Activated CD8-positive, alpha-beta T cell treated with anti-CD3 and anti-CD28 coated beads for 36 hours (primary cell): ENCODE measurements around the gene GPR68. TPM values are rescaled to one million over a fixed set of nuclear protein-coding genes. Genes with fewer than 3 reads are reported as not detected.

Experiments used
- ATAC-seq: fragments of 200-7000 bp; cut with Tn5 transposase; one replicate; pipeline ENCODE4 v1.10.0; 2021; ENCODE audit warnings: mild to moderate bottlenecking, moderate library complexity
- CTCF ChIA-PET: fragments of 350-600 bp; sonication (Branson Sonifier 250); formaldehyde crosslinking; loops from one replicate; lab custom pipeline; 2021; ENCODE audit warnings: antibody characterized with exemption; lab: Charles Lee
- POLR2A ChIA-PET: fragments of 350-600 bp; sonication (Branson Sonifier 250); formaldehyde crosslinking; loops from one replicate; lab custom pipeline; 2021; ENCODE audit warnings: antibody characterized with exemption; lab: Charles Lee
- DNase-seq: peaks from one replicate; pipeline ENCODE4 v3.0.0-alpha.2; 2020
- H3K27ac Mint-ChIP-seq: one replicate; pipeline ENCODE4 v1.8.0; 2021; ENCODE audit warnings: mild to moderate bottlenecking, mixed read lengths
- H3K27me3 Mint-ChIP-seq: one replicate; pipeline ENCODE4 v1.8.0; 2021; ENCODE audit warnings: mixed read lengths
- H3K36me3 Mint-ChIP-seq: one replicate; pipeline ENCODE4 v1.8.0; 2021; ENCODE audit warnings: low read depth, mixed read lengths
- H3K4me1 Mint-ChIP-seq: one replicate; pipeline ENCODE4 v1.8.0; 2021; ENCODE audit warnings: low read depth, mixed read lengths
- H3K4me3 Mint-ChIP-seq: one replicate; pipeline ENCODE4 v1.8.0; 2021; ENCODE audit warnings: mild to moderate bottlenecking, moderate library complexity, mixed read lengths
- H3K9me3 Mint-ChIP-seq: one replicate; pipeline ENCODE4 v1.8.0; 2021; ENCODE audit warnings: mixed read lengths
- CTCF ChIP-seq: fragments of 200-600 bp; IDR thresholded peaks from one replicate; pipeline ENCODE4 v1.8.0; 2022; ENCODE audit warnings: antibody characterized with exemption, mild to moderate bottlenecking
- intact Hi-C: fragments of 100-400 bp; cut with micrococcal nuclease; formaldehyde crosslinking; loops from one replicate; pipeline ENCODE4 v1.10.0; 2022
- total RNA-seq, 2 experiments: library from RNA; stranded (reverse); gene quantifications; one replicate each; pipeline ENCODE4 v1.2.3, GENCODE V29; 2021

Gene GPR68
- total RNA-seq, 2 experiments from 2014 or later, result 11.9 to 14.0 TPM

DNA sequence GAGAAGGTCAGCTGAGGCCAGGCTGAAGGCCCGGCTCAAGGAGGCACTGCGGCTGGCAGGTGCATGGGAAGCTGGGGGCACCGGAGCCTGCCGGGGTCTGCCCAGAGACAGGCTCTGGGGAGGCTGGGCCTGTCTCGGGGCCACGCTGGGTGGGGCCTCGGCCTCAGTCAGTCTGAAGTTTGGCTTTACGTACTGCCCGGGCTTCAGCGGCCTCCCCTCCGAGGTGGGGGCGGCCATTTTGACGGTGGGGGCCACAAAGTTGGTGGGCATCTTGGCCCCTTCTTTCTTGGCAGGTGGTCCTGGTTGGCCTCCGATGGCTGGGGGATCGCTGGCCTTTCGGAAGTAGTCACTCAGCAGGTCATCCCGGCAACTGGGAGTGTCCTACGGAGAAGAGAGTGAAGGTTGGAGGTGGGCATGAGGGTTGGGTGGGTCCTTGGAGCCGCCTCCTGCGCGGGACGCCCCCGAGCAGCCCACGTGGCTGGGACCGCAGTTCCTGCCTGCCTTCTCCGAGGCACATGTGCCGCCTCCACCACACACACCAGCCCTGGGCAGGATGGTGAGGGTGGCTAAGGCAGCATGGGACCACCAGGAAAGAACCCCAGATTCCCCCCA lies 28.9 kb upstream of the GPR68 start:
- intact Hi-C loops, result no loop called here
- no peak for TF ChIP-seq CTCF
- ChIA-PET POLR2A (no interaction called here), CTCF (interaction anchor here (1.7 to 4.3 kb wide), 2 partner anchors 14 to 97 kb away, joined by 5 to 33 read pairs; no protein-coding TSS in a partner anchor)
- Mint-ChIP-seq H3K4me3 (no peak overlapping the region), H3K27ac (no peak overlapping the region), H3K9me3 (no peaks in the 10 kb centered on the region), H3K36me3 (peaks cover 40% of the 10 kb centered on the region), H3K4me1 (no peaks in the 10 kb centered on the region), H3K27me3 (no peaks in the 10 kb centered on the region)
- no peak for ATAC-seq
- no peak for DNase-seq

DNA sequence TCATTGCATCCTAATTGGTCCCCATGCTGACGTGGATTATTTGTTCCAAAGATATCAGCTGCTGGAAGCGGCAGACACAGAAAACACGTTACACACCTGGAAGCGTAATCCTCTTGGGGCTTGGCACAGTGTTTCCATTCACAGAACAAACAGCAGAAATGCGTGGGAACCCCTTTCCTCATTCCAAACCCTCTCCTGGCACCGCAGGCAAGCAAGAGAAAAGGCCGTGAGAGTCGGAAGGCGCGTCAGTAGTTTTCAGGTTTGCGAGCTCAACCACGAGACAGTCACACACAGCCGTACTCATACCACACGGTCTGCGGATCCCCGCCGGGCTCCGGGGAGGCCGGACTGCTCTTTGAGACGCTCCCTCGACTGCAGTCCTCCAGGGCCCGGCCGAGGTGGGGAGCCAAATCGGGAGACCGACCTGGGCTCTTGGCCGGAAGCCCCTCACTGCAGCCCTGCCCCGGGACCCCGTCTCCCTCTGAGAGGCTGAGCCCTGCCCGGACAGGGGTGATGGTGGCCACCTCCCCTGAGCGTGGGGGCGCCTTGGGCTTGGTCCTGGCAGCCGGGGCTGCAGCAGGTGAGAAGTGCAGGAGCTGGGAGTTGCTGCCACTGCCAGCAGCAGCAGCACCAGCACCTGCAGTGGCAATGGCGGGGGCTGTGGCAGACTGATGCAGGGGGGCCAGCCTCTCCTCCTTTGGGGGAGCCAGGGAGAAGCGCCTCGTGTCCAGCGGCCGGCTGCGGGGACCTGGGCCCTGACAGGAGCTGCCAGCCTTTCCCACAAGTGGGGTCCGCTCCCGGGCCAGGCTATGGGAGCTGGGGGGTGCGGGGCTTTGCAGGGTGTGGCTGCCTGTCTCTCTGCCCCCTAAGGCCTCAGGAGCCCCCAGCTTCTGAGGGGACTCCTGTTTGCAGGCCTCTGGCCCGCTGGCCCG lies 28.1 kb upstream of the GPR68 start:
- no peak for TF ChIP-seq CTCF
- Mint-ChIP-seq H3K27me3 (no peaks in the 10 kb centered on the region), H3K4me1 (peaks cover 3% of the 10 kb centered on the region), H3K27ac (peak overlapping the region; percentile 12), H3K9me3 (no peaks in the 10 kb centered on the region), H3K36me3 (peaks cover 37% of the 10 kb centered on the region), H3K4me3 (no peak overlapping the region)
- ChIA-PET CTCF (interaction anchor here (0.7 to 2.7 kb wide), 4 partner anchors 8 to 95 kb away, joined by 3 to 8 read pairs (median 4); no protein-coding TSS in a partner anchor), POLR2A (interaction anchor here (1.0 to 1.4 kb wide), 2 partner anchors 9 to 11 kb away, joined by 3 to 6 read pairs; no protein-coding TSS in a partner anchor)
- DNase-seq, result no peak
- ATAC-seq, result no peak
- intact Hi-C loops, result no loop called here

GRCh38 chr14:91271639-91272038 lies 27.1 kb upstream of the GPR68 start:
- Mint-ChIP-seq H3K36me3 (peaks cover 32% of the 10 kb centered on the region), H3K4me1 (peaks cover 9% of the 10 kb centered on the region), H3K27ac (no peak overlapping the region), H3K27me3 (no peaks in the 10 kb centered on the region), H3K9me3 (no peaks in the 10 kb centered on the region), H3K4me3 (no peak overlapping the region)
- DNase-seq (no peak), ATAC-seq (no peak)
- no peak for TF ChIP-seq CTCF
- intact Hi-C loops, result no loop called here
- ChIA-PET CTCF (interaction anchor here (0.8 to 2.7 kb wide), 3 partner anchors 9 to 94 kb away, joined by 3 to 8 read pairs (median 5); no protein-coding TSS in a partner anchor), POLR2A (interaction anchor here (1.0 to 1.4 kb wide), 2 partner anchors 10 to 21 kb away, joined by 3 read pairs; no protein-coding TSS in a partner anchor)

DNA sequence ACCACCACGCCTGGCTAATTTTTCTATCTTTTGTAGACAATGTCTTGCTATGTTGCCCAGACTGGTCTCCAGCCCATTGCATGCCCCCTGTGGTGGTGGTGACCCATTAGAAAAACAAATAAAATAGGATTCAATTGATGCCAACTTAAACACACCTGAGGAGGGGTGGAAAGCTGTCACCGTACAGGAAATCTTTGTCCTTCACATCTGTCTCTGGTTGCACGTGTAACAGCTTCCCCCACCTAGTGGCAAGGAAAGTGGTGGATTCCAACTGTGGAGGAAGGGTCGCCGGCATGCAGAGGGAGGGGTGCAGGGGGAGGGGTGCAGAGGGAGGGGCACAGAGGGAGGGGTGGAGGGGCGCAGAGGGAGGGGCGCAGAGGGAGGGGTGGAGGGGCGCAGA lies 26.1 kb upstream of the GPR68 start:
- no peak for TF ChIP-seq CTCF
- intact Hi-C loops, result no loop called here
- Mint-ChIP-seq H3K4me1 (peaks cover 13% of the 10 kb centered on the region), H3K4me3 (no peak overlapping the region), H3K36me3 (peaks cover 27% of the 10 kb centered on the region), H3K27me3 (no peaks in the 10 kb centered on the region), H3K9me3 (no peaks in the 10 kb centered on the region), H3K27ac (peak overlapping the region; percentile 55)
- DNase-seq (no peak), ATAC-seq (no peak)
- POLR2A ChIA-PET, result interaction anchor here (1.2 kb wide), 1 partner anchor 60 kb away, joined by 3 read pairs; no protein-coding TSS in a partner anchor
- CTCF ChIA-PET, result interaction anchor here (1.2 to 2.7 kb wide), 2 partner anchors 14 to 93 kb away, joined by 3 to 8 read pairs; no protein-coding TSS in a partner anchor
